Activated CD8-positive, alpha-beta memory T cell treated with anti-CD3 and anti-CD28 coated beads for 48 hours (primary cell): ENCODE data around the gene CACUL1.
"Not testable (repeated sequence)": the region's sequence is repeated elsewhere in the genome, so short reads cannot be mapped to it uniquely, and the experiment has no call there.

ENCODE experiments used
- DNase-seq, 3 experiments: peaks; one replicate each; pipeline ENCODE4 v3.0.0-alpha.2; 2020; ENCODE audit warnings: low read depth in 2 of 3, low spot score in 2 of 3

Gene CACUL1

DNA sequence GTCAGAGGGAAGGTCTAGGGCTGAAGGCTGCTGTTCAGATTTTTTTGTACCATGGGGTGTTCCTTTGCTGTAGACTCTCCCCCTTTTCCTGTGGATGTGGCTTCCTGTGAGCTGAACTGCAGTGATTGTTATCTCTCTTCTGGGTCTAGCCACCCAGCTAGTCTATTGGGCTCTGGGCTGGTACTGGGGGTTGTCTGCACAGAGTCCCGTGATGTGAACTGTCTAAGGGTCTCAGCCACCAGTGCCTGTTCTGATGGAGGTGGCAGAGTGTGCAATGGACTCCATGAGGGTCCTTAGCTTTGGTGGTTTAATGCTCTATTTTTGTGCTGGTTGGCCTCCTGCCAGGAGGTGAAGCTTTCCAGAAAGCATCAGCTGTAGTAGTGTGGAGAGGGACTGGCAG lies 96.6 kb downstream of the CACUL1 start:
- not testable (repeated sequence) for DNase-seq

DNA sequence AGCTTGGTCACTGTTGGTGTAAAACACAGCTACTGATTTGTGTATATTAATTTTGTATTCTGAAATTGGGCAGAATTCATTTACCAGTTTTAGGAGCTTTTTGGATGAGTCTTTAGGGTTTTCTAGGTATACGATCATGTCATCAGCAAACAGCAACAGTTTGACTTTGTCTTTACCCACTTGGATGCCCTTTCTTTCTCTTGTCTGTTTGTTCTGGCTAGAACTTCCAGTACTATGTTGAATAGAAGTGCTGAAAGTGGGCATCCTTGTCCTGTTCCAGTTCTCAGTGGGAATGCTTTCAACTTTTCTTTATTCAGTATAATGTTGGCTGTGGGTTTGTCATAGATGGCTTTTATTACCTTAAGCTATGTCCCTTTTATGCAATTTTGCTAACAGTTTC lies 109.5 kb downstream of the CACUL1 start:
- DNase-seq, result not testable (repeated sequence)

DNA sequence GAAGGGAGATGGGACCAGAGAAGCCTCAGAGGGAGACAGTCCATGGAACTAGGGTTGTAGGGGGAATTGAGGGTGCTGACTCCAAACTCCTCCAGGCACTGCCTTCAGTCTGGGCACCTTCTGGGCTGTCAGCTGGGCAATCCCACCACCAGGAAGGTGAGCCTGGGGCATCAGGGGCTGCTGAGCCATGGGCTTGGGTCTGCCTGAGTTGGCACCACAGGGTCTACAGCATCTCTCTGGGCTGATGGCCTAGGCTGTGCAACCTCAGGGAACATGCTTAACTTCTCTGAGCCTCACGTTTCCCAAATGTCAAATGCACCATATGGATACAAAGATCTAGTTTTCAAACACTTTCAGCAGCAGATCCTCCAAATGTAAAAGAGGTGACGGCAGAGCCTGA lies 112.5 kb downstream of the CACUL1 start:
- no peak for DNase-seq

DNA sequence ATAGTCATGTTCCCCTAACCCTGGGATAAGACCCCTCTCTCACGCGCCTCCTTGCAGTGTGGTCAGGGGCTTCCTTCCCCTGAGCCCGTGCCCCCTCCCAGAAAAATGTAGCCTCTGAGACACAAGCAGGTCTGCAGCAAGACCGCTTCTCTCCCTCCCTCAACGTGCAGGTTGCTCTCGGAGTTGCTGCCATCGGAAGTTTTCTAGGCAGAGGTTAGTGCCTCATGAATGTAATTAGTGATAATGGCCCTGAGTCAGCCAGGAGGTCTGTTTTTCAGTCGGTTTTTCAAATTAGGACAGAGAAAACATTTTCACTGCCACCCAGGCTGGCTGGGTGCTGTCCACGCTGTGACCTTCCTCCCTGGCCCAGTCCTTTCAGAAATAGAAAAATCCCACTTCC lies 116.1 kb downstream of the CACUL1 start:
- DNase-seq, result no peak

DNA sequence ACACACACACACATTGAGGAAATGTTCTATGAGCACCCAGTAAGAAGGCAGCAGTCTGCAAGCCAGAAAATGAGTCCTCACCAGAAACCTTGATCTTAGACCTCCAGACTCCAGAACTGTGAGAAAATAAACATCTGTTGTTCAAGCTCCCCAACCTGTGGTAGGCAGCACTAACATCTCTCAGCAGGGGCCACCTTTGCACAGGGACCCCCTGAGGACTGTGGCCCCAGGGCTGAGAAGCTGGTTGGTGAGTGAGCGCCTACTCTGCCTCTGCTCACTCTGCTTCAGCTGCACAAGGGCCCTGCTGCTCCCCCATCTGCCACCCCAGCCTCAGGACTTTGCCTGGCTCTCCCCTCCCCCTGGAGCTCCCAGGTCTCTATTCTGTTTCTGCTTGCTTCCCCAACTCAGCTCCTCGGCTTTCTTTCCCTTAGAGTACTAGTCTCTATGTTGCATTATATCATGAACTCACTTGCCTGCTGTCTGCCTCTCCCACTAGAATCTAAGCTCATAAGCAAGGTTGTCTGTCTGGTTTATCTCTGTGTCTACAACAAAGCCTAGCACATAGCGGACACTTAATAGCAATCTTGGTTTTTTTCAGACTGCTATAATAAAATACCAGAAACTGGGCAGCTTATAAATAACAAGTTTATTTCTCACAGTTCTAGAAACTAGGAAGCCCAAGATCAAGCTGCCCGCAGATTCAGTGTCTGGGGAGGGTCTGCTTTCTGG lies 118.9 kb downstream of the CACUL1 start:
- no peak for DNase-seq

DNA sequence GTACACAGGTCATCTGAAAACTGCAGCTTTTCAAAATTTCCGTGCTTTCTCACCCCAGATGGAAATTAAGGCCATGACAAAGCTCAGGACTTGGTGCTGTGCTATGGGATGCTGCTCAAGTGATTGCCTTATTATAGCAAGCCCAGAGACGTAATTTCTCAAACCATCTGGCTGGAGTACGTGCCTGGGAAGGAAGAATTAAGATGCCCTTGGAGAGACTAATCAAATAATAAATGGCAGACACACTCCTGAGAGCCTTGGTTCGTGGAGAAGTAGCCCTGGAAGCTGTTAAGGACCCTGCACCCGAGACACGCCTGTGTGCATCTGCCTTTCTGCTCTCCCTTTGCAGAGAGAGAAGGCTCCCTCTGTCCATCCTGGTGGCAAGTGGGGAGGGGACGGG lies 121.0 kb downstream of the CACUL1 start:
- DNase-seq, result no peak

DNA sequence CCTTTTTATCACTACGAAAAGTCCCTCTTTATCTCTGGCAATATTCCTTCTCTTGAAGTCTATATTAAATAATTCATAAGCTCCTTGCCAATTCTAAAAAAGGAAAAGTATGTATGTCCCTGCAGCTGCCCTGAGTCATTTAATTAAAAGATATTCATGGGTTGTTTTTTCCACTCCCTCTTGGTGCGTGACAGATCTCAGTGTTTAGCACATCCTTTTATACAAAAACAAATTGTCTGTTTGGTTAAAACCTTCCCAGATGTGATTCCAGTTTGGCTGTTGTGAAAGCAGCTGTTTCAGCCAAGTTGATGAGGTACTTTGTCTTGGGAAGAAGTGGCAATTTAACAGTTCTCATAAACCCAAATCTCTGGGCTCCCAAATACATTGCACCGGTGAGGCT lies 125.6 kb downstream of the CACUL1 start:
- no peak for DNase-seq

DNA sequence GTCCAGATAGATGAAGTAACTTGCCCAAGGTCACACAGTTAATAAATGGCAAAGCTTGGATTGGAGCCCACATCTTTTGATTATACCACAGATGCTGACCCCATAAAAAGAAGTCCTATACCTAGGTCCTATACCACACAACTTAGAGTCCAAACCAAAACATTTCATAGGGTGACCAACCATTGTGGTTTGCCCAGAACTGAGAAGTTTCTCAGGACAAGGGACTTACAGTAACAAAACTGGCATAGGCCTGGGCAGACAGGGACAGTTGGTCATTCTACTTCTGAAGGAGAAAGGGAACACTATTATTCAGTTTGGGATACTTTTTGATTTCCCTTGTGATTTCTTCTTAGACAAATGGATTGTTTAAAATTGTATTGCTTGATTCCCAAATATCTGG lies 126.4 kb downstream of the CACUL1 start:
- no peak for DNase-seq

DNA sequence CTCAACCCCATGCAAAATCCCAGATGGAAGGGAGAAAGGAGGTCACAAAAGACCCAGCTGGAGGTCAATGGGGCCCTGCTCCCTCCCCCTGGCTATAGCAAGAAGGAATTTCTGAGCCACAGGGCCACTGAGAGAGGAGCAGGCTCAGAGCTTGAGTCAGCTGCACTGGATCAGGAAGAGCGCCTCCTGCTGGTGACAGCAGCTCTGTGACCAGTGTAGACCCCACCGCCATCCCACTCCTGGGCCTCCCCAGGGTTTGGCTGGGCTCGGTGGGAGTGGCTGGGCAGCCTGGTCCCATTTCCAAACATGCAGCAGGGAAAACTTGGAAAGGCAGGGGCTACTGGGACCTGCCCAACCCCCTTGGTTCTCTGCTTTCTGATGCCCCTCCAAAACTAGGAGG lies 127.8 kb downstream of the CACUL1 start:
- no peak for DNase-seq
